Testis (tissue), 2 donors: ENCODE results near the gene FYN.

ENCODE experiments used
- POLR2A ChIP-seq: fragments of 450-650 bp; IDR thresholded peaks from one replicate; pipeline ENCODE4 v1.6.1; 2017; ENCODE audit warnings: antibody characterized with exemption, mild to moderate bottlenecking, moderate library complexity
- TF ChIP-seq, protein P1 (sequence below), 3 experiments: fragments of 450-650 bp in 2 of 3; fragments of 200-600 bp in 1 of 3; sonication (generic) in 1 of 3; IDR thresholded peaks; one replicate each; pipeline ENCODE4 v1.5.1; 2016 to 2019; ENCODE audit warnings: antibody characterized with exemption in 3 of 3, mild to moderate bottlenecking in 2 of 3, moderate library complexity in 1 of 3

DNA sequence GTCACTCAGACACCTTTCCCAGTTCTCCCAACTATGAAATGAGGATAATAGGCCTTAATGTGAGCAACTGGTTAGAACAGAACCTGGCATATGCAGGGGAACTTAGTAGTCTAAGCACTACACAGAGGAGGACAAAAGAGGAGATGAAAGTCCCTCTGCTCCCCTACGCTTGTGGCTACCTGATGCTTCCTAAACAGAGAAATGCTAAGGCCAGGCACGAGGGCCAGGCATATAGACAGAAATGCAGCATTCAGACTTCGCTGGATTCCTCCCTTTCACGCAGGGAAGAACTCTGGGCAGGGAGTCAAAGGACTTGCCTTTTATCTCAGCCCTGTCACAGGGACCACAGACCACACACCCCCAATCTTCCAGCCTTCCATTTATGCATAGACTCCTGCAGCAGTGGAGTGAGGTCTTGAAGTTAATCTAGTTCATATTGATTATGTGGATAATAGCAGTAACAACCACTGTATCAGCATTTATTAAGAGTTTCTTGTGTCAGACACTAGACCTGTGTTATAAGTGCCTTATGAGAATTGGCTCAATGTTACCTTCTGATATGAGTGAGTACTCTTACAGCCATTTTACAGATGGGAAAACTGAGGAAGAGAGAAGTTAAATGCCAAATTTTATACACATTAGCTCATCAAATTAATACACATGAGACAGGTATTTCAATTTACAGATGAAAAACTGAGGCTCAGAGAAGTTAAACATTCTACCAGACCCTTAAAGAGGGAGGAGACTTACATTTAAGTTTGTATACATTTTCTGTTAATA, 240.6 kb downstream of the FYN start:
- TF ChIP-seq, protein P1, sequence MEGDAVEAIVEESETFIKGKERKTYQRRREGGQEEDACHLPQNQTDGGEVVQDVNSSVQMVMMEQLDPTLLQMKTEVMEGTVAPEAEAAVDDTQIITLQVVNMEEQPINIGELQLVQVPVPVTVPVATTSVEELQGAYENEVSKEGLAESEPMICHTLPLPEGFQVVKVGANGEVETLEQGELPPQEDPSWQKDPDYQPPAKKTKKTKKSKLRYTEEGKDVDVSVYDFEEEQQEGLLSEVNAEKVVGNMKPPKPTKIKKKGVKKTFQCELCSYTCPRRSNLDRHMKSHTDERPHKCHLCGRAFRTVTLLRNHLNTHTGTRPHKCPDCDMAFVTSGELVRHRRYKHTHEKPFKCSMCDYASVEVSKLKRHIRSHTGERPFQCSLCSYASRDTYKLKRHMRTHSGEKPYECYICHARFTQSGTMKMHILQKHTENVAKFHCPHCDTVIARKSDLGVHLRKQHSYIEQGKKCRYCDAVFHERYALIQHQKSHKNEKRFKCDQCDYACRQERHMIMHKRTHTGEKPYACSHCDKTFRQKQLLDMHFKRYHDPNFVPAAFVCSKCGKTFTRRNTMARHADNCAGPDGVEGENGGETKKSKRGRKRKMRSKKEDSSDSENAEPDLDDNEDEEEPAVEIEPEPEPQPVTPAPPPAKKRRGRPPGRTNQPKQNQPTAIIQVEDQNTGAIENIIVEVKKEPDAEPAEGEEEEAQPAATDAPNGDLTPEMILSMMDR (IDR thresholded peaks at IDR 0.05), result no peak
- no peak for TF ChIP-seq POLR2A
